Neuronal stem cell (in vitro differentiated cells): Measurements from ENCODE around the gene CDK5R2.

ENCODE experiments used
- DNase-seq: peaks from one replicate; pipeline ENCODE4 v3.0.0-alpha.2; 2013; ENCODE audit warnings: low spot score
- H2AFZ ChIP-seq: one replicate; pipeline ENCODE4 v1.6.1; 2013; ENCODE audit warnings: mild to moderate bottlenecking, low read length, inconsistent platforms
- H2AK5ac ChIP-seq: 2 replicates; pipeline ENCODE4 v1.6.1; 2013; ENCODE audit warnings: low read depth, mild to moderate bottlenecking, inconsistent platforms, low read length, moderate library complexity, mixed read lengths
- H2BK120ac ChIP-seq: 2 replicates; pipeline ENCODE4 v1.6.1; 2013; ENCODE audit warnings: low read depth, mild to moderate bottlenecking, inconsistent platforms, low read length, moderate library complexity, mixed read lengths
- H2BK12ac ChIP-seq: one replicate; pipeline ENCODE4 v1.6.1; 2013; ENCODE audit warnings: low read length, inconsistent platforms
- H2BK15ac ChIP-seq: 2 replicates; pipeline ENCODE4 v1.6.1; 2013; ENCODE audit warnings: mild to moderate bottlenecking, low read length, inconsistent platforms, mixed read lengths
- H2BK5ac ChIP-seq: one replicate; pipeline ENCODE4 v1.6.1; 2013; ENCODE audit warnings: inconsistent platforms, mild to moderate bottlenecking, low read length, moderate library complexity
- H3K14ac ChIP-seq: one replicate; pipeline ENCODE4 v1.6.1; 2013; ENCODE audit warnings: low read length, inconsistent platforms
- H3K18ac ChIP-seq: 2 replicates; pipeline ENCODE4 v1.6.1; 2013; ENCODE audit warnings: low read length, inconsistent platforms
- H3K23ac ChIP-seq: 2 replicates; pipeline ENCODE4 v1.6.1; 2013; ENCODE audit warnings: low read depth, mild to moderate bottlenecking, mixed read lengths, low read length, inconsistent platforms; ENCODE audit not compliant: poor library complexity
- H3K27ac ChIP-seq: replicated peaks from 3 replicates; pipeline ENCODE4 v1.5.1; 2013; ENCODE audit warnings: low read length, inconsistent platforms
- H3K27me3 ChIP-seq, 3 experiments: 2 replicates each; pipeline ENCODE4 v1.6.1; 2013; ENCODE audit warnings: low read length in 3 of 3, mild to moderate bottlenecking in 2 of 3, inconsistent platforms in 1 of 3, low read depth in 1 of 3, mixed read lengths in 1 of 3, moderate library complexity in 1 of 3; ENCODE audit not compliant: control insufficient read depth in 3 of 3, insufficient read depth in 3 of 3
- H3K36me3 ChIP-seq, 2 donors: replicated peaks in 1 of 2; 2 replicates each; pipeline ENCODE4 v1.6.1; 2013; ENCODE audit warnings: low read length in 2 of 2; ENCODE audit not compliant: control insufficient read depth in 2 of 2, insufficient read depth in 2 of 2
- H3K4ac ChIP-seq: 2 replicates; pipeline ENCODE4 v1.6.1; 2013; ENCODE audit warnings: inconsistent platforms, mild to moderate bottlenecking, low read length, moderate library complexity
- H3K4me1 ChIP-seq, 2 donors: 1 replicate in 1 of 2; 2 replicates in 1 of 2; pipeline ENCODE4 v1.6.1; 2013; ENCODE audit warnings: low read length in 2 of 2, low read depth in 1 of 2; ENCODE audit not compliant: control insufficient read depth in 2 of 2, insufficient read depth in 1 of 2
- H3K4me2 ChIP-seq: one replicate; pipeline ENCODE4 v1.6.1; 2013; ENCODE audit warnings: mild to moderate bottlenecking, low read length, inconsistent platforms; ENCODE audit not compliant: insufficient read depth, poor library complexity, severe bottlenecking
- H3K4me3 ChIP-seq, 2 donors: 2 replicates each; pipeline ENCODE4 v1.5.1; 2013; ENCODE audit warnings: low read length in 2 of 2, mild to moderate bottlenecking in 2 of 2, inconsistent platforms in 1 of 2, moderate library complexity in 1 of 2
- H3K79me1 ChIP-seq: one replicate; pipeline ENCODE4 v1.6.1; 2013; ENCODE audit warnings: low read depth, mild to moderate bottlenecking, inconsistent platforms, low read length, moderate library complexity
- H3K9ac ChIP-seq: one replicate; pipeline ENCODE4 v1.6.1; 2013; ENCODE audit warnings: mild to moderate bottlenecking, low read depth, low read length, inconsistent platforms; ENCODE audit not compliant: poor library complexity
- H3K9me3 ChIP-seq, 2 donors: replicated peaks in 1 of 2; 2 replicates each; pipeline versions ENCODE3 to v1.6.1; 2013; ENCODE audit warnings: low read length in 2 of 2, mild to moderate bottlenecking in 2 of 2, inconsistent platforms in 1 of 2, low read depth in 1 of 2, mixed read lengths in 1 of 2, moderate library complexity in 1 of 2; ENCODE audit not compliant: control insufficient read depth in 2 of 2, insufficient read depth in 1 of 2
- H4K8ac ChIP-seq: one replicate; pipeline ENCODE4 v1.6.1; 2013; ENCODE audit warnings: low read depth, mild to moderate bottlenecking, inconsistent platforms, low read length, moderate library complexity
- H4K91ac ChIP-seq: one replicate; pipeline ENCODE4 v1.6.1; 2013; ENCODE audit warnings: low read length, low read depth, mild to moderate bottlenecking, inconsistent platforms; ENCODE audit not compliant: poor library complexity
- WGBS, 2 donors: extraction: QIAGEN DNeasy Blood & Tissue Kit; methylation state at CpG; one replicate each; pipeline ENCODE4 v1.1.7; 2013; ENCODE audit warnings: missing lambda C conversion rate in 2 of 2, mixed read lengths in 1 of 2; ENCODE audit not compliant: insufficient read length in 2 of 2, insufficient replicate concordance in 1 of 2; ENCODE audit errors: extremely low coverage in 2 of 2; 5-methylcytosine and 5-hydroxymethylcytosine counted together

Gene CDK5R2

GRCh38 chr2:218958276-218958675, 1.2 kb upstream of the CDK5R2 start:
- H2AK5ac ChIP-seq = no peak overlapping the region
- no peak overlapping the region for H2BK12ac ChIP-seq
- H3K27ac ChIP-seq = no peak overlapping the region
- H3K18ac ChIP-seq = no peak overlapping the region
- H2AFZ ChIP-seq = no peak overlapping the region
- peaks cover 18 to 83% (median 63%) of the 10 kb centered on the region in 3 experiments for H3K27me3 ChIP-seq
- no peak overlapping the region for H3K23ac ChIP-seq
- no peak overlapping the region for H2BK15ac ChIP-seq
- H2BK5ac ChIP-seq = no peak overlapping the region
- peaks cover 2 to 10% of the 10 kb centered on the region in 2 donors for H3K4me1 ChIP-seq
- H3K36me3 ChIP-seq = no peaks in the 10 kb centered on the region
- WGBS, 2 donors = no CpG with 5 or more reads among the region's 1 CpG
- H3K4me3 ChIP-seq = no peak overlapping the region
- no peak overlapping the region for H3K9ac ChIP-seq
- H4K91ac ChIP-seq = no peak overlapping the region
- H3K9me3 ChIP-seq = peaks cover 0 to 2% of the 10 kb centered on the region in 2 donors
- H2BK120ac ChIP-seq = no peak overlapping the region
- no peak for DNase-seq
- H3K4me2 ChIP-seq = no peak overlapping the region
- H3K79me1 ChIP-seq = no peaks in the 10 kb centered on the region
- no peak overlapping the region for H4K8ac ChIP-seq
- no peak overlapping the region for H3K14ac ChIP-seq
- no peak overlapping the region for H3K4ac ChIP-seq

- no peak for DNase-seq
- Histone ChIP-seq H2BK120ac (no peak overlapping the region), H3K4me2 (peak overlapping the region; percentile 89), H3K4me3 (peak overlapping the region; percentile 70 to 74), H3K9me3 (peaks cover 0 to 2% of the 10 kb centered on the region in 2 donors), H3K14ac (no peak overlapping the region), H3K36me3 (no peaks in the 10 kb centered on the region), H3K79me1 (no peaks in the 10 kb centered on the region), H2BK5ac (no peak overlapping the region), H3K18ac (no peak overlapping the region), H2BK15ac (no peak overlapping the region), H3K27ac (no peak overlapping the region), H3K27me3 (peaks cover 18 to 72% (median 63%) of the 10 kb centered on the region in 3 experiments), H3K23ac (no peak overlapping the region), H3K4me1 (peaks cover 15 to 21% of the 10 kb centered on the region in 2 donors), H2AK5ac (no peak overlapping the region), H3K9ac (no peak overlapping the region), H4K8ac (no peak overlapping the region), H4K91ac (no peak overlapping the region), H3K4ac (no peak overlapping the region), H2BK12ac (no peak overlapping the region), H2AFZ (peak overlapping the region; percentile 99)
- WGBS, 2 donors = no CpG with 5 or more reads among the region's 67 CpGs
Measured at GRCh38 chr2:218959761-218960308, 369 bp downstream of the CDK5R2 start.

GRCh38 chr2:218960309-218961165, 1.1 kb downstream of the CDK5R2 start:
- Histone ChIP-seq H3K9ac (peak overlapping the region; percentile 81), H3K4me1 (peaks cover 15 to 21% of the 10 kb centered on the region in 2 donors), H3K9me3 (peaks cover 0 to 2% of the 10 kb centered on the region in 2 donors), H3K18ac (peak overlapping the region; percentile 27), H2AK5ac (peak overlapping the region; percentile 46), H2BK15ac (peak overlapping the region; percentile 24), H3K27ac (no peak overlapping the region), H3K36me3 (no peaks in the 10 kb centered on the region), H3K4me2 (peak overlapping the region; percentile 48), H2BK5ac (no peak overlapping the region), H2AFZ (peak overlapping the region; percentile 24), H3K23ac (peak overlapping the region; percentile 95), H4K8ac (no peak overlapping the region), H4K91ac (no peak overlapping the region), H3K79me1 (no peaks in the 10 kb centered on the region), H2BK12ac (no peak overlapping the region), H2BK120ac (no peak overlapping the region), H3K14ac (no peak overlapping the region), H3K27me3 (peaks cover 18 to 65% (median 59%) of the 10 kb centered on the region in 3 experiments), H3K4me3 (peak overlapping the region in 1 of 2 donors; percentile 8), H3K4ac (no peak overlapping the region)
- no CpG with 5 or more reads among the region's 87 CpGs for WGBS, 2 donors
- DNase-seq = no peak

GRCh38 chr2:218961229-218961628, 1.8 kb downstream of the CDK5R2 start:
- Histone ChIP-seq H3K14ac (no peak overlapping the region), H2BK15ac (no peak overlapping the region), H4K91ac (no peak overlapping the region), H3K27ac (no peak overlapping the region), H2AFZ (no peak overlapping the region), H3K9me3 (peaks cover 0 to 2% of the 10 kb centered on the region in 2 donors), H3K9ac (no peak overlapping the region), H3K4me2 (no peak overlapping the region), H2BK5ac (no peak overlapping the region), H2BK12ac (no peak overlapping the region), H4K8ac (no peak overlapping the region), H3K36me3 (no peaks in the 10 kb centered on the region), H3K23ac (no peak overlapping the region), H3K27me3 (peaks cover 18 to 61% (median 59%) of the 10 kb centered on the region in 3 experiments), H3K4ac (no peak overlapping the region), H2BK120ac (no peak overlapping the region), H3K79me1 (no peaks in the 10 kb centered on the region), H3K4me3 (no peak overlapping the region), H3K4me1 (peaks cover 15 to 21% of the 10 kb centered on the region in 2 donors), H3K18ac (no peak overlapping the region), H2AK5ac (peak overlapping the region; percentile 37)
- no CpG with 5 or more reads among the region's 4 CpGs for WGBS, 2 donors
- DNase-seq = no peak
